PC-3 (cell line): ENCODE results near the gene PRR14L. TPM values are rescaled to one million over a fixed set of nuclear protein-coding genes. Genes with fewer than 3 reads are reported as not detected.

Source experiments
- ATAC-seq: fragments of 200-7000 bp; cut with Tn5 transposase; 2 replicates; pipeline ENCODE4 v1.9.1; 2020; ENCODE audit warnings: mild to moderate bottlenecking, moderate library complexity
- BruUV-seq: library from RNA; stranded (reverse); fragments of 400-500 nt; replicated peaks from 2 replicates; lab custom pipeline; 2021; lab: Mats Ljungman, UMichigan
- CTCF ChIA-PET: fragments of 300-600 bp; sonication (Branson Sonifier 250); formaldehyde crosslinking; loops from one replicate; lab custom pipeline; 2022; ENCODE audit warnings: antibody characterized with exemption; lab: Charles Lee
- POLR2A ChIA-PET: fragments of 300-600 bp; sonication (Branson Sonifier 250); formaldehyde crosslinking; loops from one replicate; lab custom pipeline; 2022; ENCODE audit warnings: antibody characterized with exemption; ENCODE audit not compliant: unreplicated experiment; lab: Charles Lee
- DNase-seq: peaks from one replicate; pipeline ENCODE4 v3.0.0-alpha.2; 2015
- H2AFZ ChIP-seq: fragments of 300-600 bp; sonication (generic); 2 replicates; pipeline ENCODE4 v1.6.0; 2016; ENCODE audit warnings: antibody characterized with exemption, low read length
- H3F3A ChIP-seq: fragments of 300-600 bp; sonication (generic); one replicate; pipeline ENCODE4 v1.6.0; 2017; ENCODE audit warnings: antibody characterized with exemption, low read length, control low read depth, mild to moderate bottlenecking; ENCODE audit not compliant: unreplicated experiment
- H3K27ac ChIP-seq: fragments of 300-600 bp; sonication (generic); 2 replicates; pipeline ENCODE4 v1.5.1; 2016; ENCODE audit warnings: mild to moderate bottlenecking, low read length
- H3K27me3 ChIP-seq: fragments of 300-600 bp; sonication (generic); 2 replicates; pipeline ENCODE4 v1.6.1; 2016; ENCODE audit warnings: low read length, mixed read lengths
- H3K36me3 ChIP-seq: fragments of 300-600 bp; sonication (generic); 2 replicates; pipeline ENCODE4 v1.6.1; 2016; ENCODE audit warnings: low read depth, mixed run types, low read length, mixed read lengths
- H3K4me1 ChIP-seq: fragments of 300-600 bp; sonication (generic); 2 replicates; pipeline ENCODE4 v1.5.1; 2016; ENCODE audit warnings: low read length; ENCODE audit not compliant: insufficient read depth
- H3K4me2 ChIP-seq: fragments of 300-600 bp; sonication (generic); 2 replicates; pipeline ENCODE4 v1.6.0; 2016; ENCODE audit warnings: low read length
- H3K4me3 ChIP-seq: fragments of 300-600 bp; sonication (generic); 2 replicates; pipeline ENCODE4 v1.5.1; 2016; ENCODE audit warnings: mild to moderate bottlenecking, low read length, mixed read lengths
- H3K79me2 ChIP-seq: fragments of 300-600 bp; sonication (generic); 2 replicates; pipeline ENCODE4 v1.6.1; 2017; ENCODE audit warnings: low read length, mixed read lengths
- H3K9ac ChIP-seq: fragments of 300-600 bp; sonication (generic); 2 replicates; pipeline ENCODE4 v1.6.0; 2016; ENCODE audit warnings: mild to moderate bottlenecking, low read length
- H3K9me2 ChIP-seq: fragments of 300-600 bp; sonication (generic); replicated peaks from 2 replicates; pipeline ENCODE4 v1.6.1; 2016; ENCODE audit warnings: mixed run types, low read length, mixed read lengths
- H3K9me3 ChIP-seq: fragments of 300-600 bp; sonication (generic); 2 replicates; pipeline ENCODE4 v1.6.1; 2016; ENCODE audit warnings: low read length, mixed read lengths
- H4K20me1 ChIP-seq: fragments of 300-600 bp; sonication (generic); 2 replicates; pipeline ENCODE4 v1.6.1; 2016; ENCODE audit warnings: low read length, mixed read lengths
- EZH2 ChIP-seq: fragments of 300-600 bp; sonication (generic); IDR thresholded peaks from one replicate; pipeline ENCODE4 v1.6.1; 2017; ENCODE audit warnings: antibody characterized with exemption, mild to moderate bottlenecking, low read length; ENCODE audit not compliant: unreplicated experiment
- EZH2phosphoT487 ChIP-seq: fragments of 300-600 bp; sonication (generic); IDR thresholded peaks from 2 replicates; pipeline ENCODE4 v1.6.1; 2018; ENCODE audit warnings: mild to moderate bottlenecking, antibody characterized with exemption, low read length, borderline replicate concordance
- intact Hi-C: fragments of 100-400 bp; cut with micrococcal nuclease; formaldehyde crosslinking; loops from 2 replicates; pipeline ENCODE4 v1.9.0; 2023
- total RNA-seq: library from RNA; depleted of rRNA; stranded (reverse); fragments of >200 nt; gene quantifications from 2 replicates; pipeline ENCODE4 v1.2.3, GENCODE V29; 2014
- TF ChIP-seq, protein P1 (sequence below): fragments of 300-600 bp; sonication (generic); conservative IDR thresholded peaks from 2 replicates; pipeline ENCODE4 v1.5.1; 2017; ENCODE audit warnings: antibody characterized with exemption, low read depth, mild to moderate bottlenecking, low read length

Gene PRR14L
- total RNA-seq, 1 experiment from 2014 or later: 9.3 TPM

DNA sequence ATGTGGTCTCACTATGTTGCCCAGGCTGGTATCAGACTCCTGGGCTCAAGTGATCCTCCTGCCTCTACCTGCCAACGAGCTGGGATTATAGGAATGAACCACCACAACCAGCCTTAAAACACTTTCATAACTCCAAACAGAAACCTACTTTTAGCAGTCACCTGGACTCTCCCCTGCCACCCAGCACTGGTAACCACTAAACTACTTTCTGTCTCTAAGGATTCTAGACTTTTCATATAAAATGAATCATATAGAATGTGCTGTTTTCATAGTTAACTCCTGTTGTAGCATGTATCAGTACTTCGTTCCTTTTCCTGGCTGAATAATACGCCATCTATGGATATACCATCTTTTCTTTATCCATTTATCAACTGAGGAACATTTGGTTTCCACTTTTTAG, 58.5 kb downstream of the PRR14L start:
- no peaks in the 10 kb centered on the region for H3K79me2 ChIP-seq

DNA sequence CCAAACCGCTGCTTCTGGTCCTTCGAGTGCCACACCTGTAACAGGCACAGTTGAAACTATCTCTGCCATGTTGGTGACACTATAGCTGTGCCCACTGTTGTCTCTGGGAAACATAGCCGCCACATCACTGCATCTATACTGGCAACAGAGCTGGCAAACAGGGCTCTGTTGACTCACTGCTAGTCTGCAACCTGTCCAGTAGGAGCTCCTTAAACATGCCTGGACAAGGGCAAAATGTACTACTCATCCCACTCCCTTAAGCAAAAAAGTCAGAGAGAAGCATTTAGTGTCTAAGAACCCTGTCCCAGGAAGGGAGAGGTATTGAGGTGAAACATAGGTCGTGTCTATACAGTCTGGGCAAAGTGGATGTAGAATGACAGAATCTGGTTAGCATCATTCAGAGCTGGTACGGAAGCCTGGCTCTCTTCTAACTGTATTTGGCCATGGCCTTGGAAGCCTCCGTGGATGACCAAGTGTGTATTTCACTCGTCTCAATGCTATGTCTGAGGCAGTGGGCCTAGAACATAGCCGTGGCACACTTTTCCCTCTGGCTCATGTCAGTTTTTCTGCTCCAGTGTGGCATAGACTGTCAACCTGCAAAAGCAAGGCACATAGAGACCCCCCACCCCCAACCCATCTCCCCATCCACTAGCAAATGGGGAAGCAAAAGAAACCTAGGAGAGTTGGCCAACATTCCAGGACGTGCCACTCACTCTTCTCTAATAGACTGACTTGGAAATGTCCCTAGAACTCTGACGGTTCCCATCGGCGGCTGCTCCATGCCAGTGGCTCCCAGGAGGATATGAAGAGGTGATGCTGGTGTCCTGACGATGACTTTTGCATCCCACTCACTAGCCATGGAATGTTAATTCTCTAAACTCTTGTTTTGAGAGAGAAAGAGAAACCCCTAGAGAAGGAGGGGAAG, 66.5 kb downstream of the PRR14L start:
- no peak for ATAC-seq

More for the DNA sequence above, 58.5 kb downstream of the PRR14L start:
- ATAC-seq (no peak), DNase-seq (no peak)
- no peaks in the 10 kb centered on the region for H4K20me1 ChIP-seq
- CTCF ChIA-PET: no interaction called here
- POLR2A ChIA-PET: no interaction called here
- H3K9me3 ChIP-seq: no peaks in the 10 kb centered on the region
- TF ChIP-seq, protein P1, sequence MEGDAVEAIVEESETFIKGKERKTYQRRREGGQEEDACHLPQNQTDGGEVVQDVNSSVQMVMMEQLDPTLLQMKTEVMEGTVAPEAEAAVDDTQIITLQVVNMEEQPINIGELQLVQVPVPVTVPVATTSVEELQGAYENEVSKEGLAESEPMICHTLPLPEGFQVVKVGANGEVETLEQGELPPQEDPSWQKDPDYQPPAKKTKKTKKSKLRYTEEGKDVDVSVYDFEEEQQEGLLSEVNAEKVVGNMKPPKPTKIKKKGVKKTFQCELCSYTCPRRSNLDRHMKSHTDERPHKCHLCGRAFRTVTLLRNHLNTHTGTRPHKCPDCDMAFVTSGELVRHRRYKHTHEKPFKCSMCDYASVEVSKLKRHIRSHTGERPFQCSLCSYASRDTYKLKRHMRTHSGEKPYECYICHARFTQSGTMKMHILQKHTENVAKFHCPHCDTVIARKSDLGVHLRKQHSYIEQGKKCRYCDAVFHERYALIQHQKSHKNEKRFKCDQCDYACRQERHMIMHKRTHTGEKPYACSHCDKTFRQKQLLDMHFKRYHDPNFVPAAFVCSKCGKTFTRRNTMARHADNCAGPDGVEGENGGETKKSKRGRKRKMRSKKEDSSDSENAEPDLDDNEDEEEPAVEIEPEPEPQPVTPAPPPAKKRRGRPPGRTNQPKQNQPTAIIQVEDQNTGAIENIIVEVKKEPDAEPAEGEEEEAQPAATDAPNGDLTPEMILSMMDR: no peak
- TF ChIP-seq EZH2: no peak
- TF ChIP-seq EZH2phosphoT487: no peak
- no peak overlapping the region for H3K27ac ChIP-seq
- peaks cover 10% of the 10 kb centered on the region for H3K36me3 ChIP-seq
- H3K9me2 ChIP-seq: no peaks in the 10 kb centered on the region
- H2AFZ ChIP-seq: no peak overlapping the region
- H3K4me2 ChIP-seq: no peak overlapping the region
- BruUV-seq: no TSS peak
- intact Hi-C loops: no loop called here
- H3F3A ChIP-seq: no peaks in the 10 kb centered on the region
- peaks cover 6% of the 10 kb centered on the region for H3K4me1 ChIP-seq
- no peaks in the 10 kb centered on the region for H3K27me3 ChIP-seq
- H3K4me3 ChIP-seq: no peak overlapping the region
- H3K9ac ChIP-seq: no peak overlapping the region

More for the DNA sequence above, 66.5 kb downstream of the PRR14L start:
- Histone ChIP-seq H4K20me1 (no peaks in the 10 kb centered on the region), H3K36me3 (no peaks in the 10 kb centered on the region), H3K9me3 (no peaks in the 10 kb centered on the region), H3K79me2 (no peaks in the 10 kb centered on the region), H3K9me2 (no peaks in the 10 kb centered on the region), H3K27ac (no peak overlapping the region), H3K4me3 (no peak overlapping the region), H2AFZ (no peak overlapping the region), H3F3A (no peaks in the 10 kb centered on the region), H3K4me2 (no peak overlapping the region), H3K27me3 (no peaks in the 10 kb centered on the region), H3K9ac (no peak overlapping the region), H3K4me1 (peaks cover 11% of the 10 kb centered on the region)
- BruUV-seq: no TSS peak
- POLR2A ChIA-PET: no interaction called here
- intact Hi-C loops: no loop called here
- DNase-seq: no peak
- CTCF ChIA-PET: no interaction called here
- no peak for TF ChIP-seq EZH2
- no peak for TF ChIP-seq EZH2phosphoT487
- TF ChIP-seq, protein P1: no peak
